GM12801 (cell line): ENCODE results near the gene WHRN.

ENCODE experiments used
- TF ChIP-seq, protein P1 (sequence below): IDR thresholded peaks from one replicate; pipeline ENCODE4 v1.5.1; 2011; ENCODE audit warnings: control low read depth; ENCODE audit not compliant: insufficient read length; ENCODE audit errors: extremely low read depth

The WHRN gene

DNA sequence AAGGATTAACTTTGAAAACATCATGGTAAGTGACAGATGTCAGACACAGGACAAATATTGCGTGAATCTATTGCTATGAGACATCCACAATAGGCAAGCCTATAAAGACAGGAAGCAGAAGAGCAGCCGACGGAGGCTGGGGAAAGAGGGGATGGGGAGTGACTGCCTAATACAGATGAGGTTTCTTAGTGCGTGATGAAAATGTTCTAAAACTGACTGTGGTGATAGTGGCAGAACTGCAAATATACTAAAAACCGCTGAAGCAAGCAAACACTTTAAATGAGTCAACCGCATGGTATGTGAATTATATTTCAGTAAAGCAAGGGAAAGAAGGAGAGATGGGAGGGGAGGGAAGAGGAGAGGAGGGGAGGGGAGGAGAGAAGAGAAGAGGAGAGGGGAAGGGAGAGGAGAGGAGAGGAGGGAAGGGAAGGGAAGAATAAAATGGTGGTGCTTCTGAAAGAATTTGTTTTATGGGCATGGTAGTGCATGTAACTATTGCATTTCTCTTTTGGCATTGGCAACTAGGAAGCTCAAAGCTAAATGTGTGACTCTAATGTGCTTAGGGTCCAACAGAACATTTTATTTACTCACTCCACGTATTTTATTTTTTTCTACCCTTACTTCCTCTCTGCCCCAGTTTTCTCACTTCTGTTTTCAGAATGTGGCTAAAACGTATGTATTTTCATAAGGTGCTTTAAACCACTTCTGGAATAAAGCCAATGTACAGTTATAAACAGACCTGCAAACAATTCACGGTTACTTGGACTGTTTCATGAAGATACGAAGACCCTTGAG lies 138.7 kb downstream of the WHRN start:
- TF ChIP-seq, protein P1, sequence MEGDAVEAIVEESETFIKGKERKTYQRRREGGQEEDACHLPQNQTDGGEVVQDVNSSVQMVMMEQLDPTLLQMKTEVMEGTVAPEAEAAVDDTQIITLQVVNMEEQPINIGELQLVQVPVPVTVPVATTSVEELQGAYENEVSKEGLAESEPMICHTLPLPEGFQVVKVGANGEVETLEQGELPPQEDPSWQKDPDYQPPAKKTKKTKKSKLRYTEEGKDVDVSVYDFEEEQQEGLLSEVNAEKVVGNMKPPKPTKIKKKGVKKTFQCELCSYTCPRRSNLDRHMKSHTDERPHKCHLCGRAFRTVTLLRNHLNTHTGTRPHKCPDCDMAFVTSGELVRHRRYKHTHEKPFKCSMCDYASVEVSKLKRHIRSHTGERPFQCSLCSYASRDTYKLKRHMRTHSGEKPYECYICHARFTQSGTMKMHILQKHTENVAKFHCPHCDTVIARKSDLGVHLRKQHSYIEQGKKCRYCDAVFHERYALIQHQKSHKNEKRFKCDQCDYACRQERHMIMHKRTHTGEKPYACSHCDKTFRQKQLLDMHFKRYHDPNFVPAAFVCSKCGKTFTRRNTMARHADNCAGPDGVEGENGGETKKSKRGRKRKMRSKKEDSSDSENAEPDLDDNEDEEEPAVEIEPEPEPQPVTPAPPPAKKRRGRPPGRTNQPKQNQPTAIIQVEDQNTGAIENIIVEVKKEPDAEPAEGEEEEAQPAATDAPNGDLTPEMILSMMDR = no peak

DNA sequence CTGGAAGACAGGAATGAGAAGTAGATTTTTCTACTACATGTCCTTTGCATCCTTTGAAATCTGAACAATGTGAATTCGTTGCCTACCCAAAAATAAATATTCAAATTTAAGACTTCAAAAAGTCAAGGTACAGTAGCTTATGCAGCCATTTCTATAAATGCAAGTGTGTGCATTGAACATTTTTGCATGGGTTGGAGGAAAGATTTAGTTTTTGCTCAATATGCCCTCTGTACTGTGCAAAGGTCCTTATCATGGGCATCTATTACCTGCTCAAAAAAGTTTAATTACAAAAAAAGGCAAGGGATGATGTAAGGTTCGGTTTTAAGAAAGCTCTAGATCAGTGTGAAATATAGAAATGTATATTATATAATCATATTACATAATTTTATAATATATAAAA lies 140.1 kb downstream of the WHRN start:
- TF ChIP-seq, protein P1 = no peak

DNA sequence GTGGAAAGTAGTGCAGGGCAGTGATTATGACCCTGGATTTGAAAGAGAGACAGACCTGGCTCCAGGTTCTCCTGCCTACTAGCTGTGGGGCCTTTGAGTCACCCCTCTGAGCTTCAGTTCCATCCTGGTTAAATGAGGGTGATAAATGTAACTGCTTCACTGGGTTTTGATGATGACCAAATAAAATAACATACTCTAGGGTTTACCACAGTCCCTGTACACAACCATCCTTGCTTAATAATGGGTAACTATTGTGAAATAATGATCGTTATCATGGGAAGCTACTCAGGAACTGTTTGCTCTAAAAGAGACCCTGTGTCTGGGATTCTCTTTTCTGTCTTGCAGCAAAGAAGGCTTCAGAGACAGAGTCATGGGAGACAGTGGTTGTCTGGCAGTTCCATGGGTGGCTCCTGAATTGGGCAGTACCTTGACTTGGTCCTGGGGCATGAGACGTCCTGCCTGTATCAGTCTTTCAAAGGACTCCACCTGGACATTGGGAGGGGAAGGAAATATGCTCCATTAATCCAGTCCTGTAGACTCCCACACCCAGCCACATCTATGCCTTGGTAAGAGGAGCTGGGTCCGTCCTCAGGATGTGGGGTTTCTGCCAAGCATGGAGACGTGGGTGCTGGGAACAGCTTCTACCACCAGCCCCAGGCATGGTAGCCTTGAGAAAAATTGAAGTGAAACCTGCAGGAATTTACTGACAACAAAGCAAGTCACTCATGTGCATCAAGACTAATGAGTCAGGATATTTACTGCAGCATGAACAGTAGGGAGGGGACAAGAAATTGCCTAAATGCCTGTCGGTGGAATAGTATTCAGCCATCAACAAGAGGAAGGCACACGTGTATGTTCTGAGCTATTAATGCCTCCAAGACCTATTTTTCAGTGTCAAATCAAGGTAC lies 140.9 kb downstream of the WHRN start:
- TF ChIP-seq, protein P1 = no peak

DNA sequence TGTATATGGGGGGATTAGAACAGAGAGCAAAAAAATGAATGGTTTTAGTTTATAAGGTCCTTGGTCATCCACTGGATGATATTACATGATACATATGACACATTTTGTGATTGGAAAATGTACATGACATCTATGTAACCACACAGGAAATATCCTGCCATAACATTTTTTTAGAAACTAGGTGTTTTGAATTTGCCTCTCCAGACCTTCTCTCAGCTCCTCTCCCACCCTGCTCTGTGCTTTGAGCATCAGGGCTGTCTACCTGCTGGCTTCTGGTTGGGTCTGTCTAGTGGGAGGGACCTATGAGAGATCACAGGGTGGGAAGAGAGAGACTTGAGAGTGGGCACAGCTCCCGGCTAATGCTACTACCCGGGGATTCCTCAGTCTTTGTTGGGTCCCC lies 141.8 kb downstream of the WHRN start:
- TF ChIP-seq, protein P1 = no peak

DNA sequence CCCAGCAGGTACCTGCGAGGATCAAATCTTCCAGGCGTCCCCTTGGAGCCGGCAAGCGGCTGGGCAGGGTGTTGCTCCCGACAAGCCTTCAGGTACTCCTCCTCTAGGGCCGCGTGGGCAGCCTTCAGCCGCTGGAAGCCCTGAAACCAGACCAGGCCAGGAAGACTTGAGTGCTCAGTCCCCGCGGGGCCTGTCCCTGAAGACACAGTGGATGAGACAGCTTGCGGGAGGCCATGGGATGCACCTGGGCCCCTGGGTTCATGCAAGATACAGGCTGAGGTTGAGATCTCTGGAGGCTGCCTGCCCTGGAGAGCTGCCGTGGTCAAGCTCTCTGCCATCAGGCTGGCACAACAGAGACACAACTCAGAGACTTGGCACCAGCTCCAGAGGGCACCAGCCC lies 142.9 kb downstream of the WHRN start:
- TF ChIP-seq, protein P1 = no peak

DNA sequence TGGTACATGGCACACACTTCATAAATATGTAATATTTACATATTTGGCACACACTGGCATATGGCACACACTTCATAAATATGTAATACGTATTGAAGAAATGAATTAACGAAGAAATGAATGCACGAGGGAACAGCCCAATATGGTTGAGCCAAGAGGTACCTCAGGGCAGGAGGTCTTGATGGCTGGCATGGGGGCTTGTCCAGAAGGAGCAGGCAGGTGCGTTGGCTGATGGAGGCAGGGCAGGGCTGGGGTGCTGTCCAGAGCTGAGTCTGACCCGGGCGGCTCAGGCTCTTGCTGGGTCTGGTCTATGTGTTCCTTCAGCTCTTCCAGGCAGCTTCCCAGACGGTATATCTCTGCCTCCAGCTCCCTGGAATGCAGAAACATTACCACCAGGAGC lies 143.7 kb downstream of the WHRN start:
- TF ChIP-seq, protein P1 = no peak

DNA sequence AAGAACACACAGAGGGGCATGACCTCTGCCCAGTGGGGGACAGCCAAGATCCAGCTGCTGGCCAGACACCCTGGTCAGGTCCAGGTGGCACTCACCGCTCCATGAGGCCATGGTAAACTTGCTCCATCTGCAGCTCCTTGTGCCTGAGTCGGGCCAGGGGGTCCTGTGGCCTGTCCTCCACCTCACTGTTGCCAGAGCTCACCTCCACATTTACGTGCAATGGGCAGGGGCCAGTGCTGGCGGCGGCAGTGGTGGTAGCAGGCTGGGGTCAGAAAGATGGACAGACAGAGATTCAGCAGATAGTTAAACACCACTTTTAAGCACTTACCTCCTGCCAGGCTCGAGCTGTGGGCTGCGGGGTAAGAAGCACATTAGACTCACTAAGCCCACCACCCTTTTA lies 145.5 kb downstream of the WHRN start:
- TF ChIP-seq, protein P1 = no peak
